ENCODE data around the gene CELF5. TPM values are rescaled to one million over a fixed set of nuclear protein-coding genes. Genes with fewer than 3 reads are reported as not detected.

Gene CELF5
- total and polyA plus RNA-seq, 9 of the 15 experiments (the other 6 are each of a cell fraction or from before 2014, with no cell fraction given) = 0.01 to 0.56 (median 0.22) TPM

DNA sequence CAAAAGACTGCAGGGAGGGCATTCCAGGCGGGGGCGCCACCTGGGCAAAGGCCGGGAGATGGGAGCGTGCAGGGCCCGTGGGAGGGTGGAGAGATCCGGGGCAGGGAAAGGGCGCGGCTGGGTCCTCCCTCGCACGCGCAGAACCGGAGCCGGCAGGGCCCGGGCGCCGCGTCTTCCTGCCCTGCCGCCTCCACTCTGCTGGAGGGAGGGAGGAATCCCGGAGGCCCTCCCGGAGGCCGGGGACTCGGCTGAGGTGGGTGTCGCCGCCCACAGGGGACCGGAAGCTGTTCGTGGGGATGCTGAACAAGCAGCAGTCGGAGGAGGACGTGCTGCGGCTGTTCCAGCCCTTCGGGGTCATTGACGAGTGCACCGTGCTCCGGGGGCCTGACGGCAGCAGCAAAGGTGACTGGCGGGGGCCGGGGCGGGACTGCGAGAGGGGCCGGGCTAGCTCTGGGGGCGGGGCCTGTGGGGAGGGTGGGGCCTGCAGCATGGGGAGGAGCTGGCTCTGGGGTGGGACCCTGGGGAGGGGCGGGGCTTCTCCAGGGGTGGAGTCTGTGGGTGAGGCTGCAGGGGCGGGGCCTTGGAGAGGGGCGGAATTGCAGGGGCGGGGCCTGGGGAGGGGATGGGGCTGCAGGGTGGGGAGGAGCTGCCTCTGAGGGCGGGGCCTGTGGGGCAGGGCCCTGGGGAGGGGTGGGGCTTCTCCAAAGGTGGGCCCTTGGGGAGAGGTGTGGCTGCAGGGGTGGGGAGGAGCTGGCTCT lies 51.3 kb downstream of the CELF5 start (continued):
- TF ChIP-seq CCNT2 (IDR thresholded peaks at IDR 0.05; ENCODE audit: borderline replicate concordance, extremely low read depth, insufficient read length, low read depth, low read length) (peak; percentile 37), PHF20 (IDR thresholded peaks at IDR 0.05; ENCODE audit: partially characterized antibody) (peak; percentile 43), ZNF134 (CRISPR knock-in tag; conservative IDR thresholded peaks at IDR 0.05) (0 out of 2 replicates have a peak, but pooled peaks have one; percentile 48), SUPT5H (IDR thresholded peaks at IDR 0.05) (peak; percentile 66), HSF4 (CRISPR knock-in tag; IDR thresholded peaks at IDR 0.05; ENCODE audit: borderline replicate concordance) (peak; percentile 59; the same call in 1 of the 2 replicates), ESRRA (IDR thresholded peaks at IDR 0.05; ENCODE audit: borderline replicate concordance, low read depth) (peak; percentile 64), FOXA3 (CRISPR knock-in tag; conservative IDR thresholded peaks at IDR 0.05 in 1 of 2, IDR thresholded peaks at IDR 0.05 in 1 of 2) (no peak), CBFA2T3 (IDR thresholded peaks at IDR 0.05) (no peak), MIER1 (IDR thresholded peaks at IDR 0.05; ENCODE audit: low read depth) (0 out of 2 replicates have a peak, but pooled peaks have one; percentile 10), KLF10 (CRISPR knock-in tag; IDR thresholded peaks at IDR 0.05) (no peak), POLR2A (conservative IDR thresholded peaks at IDR 0.05) (peak; percentile 64), RAD21 (CRISPR knock-in tag; conservative IDR thresholded peaks at IDR 0.05 in 1 of 2, IDR thresholded peaks at IDR 0.05 in 1 of 2) (peak in 1 of 2 experiments; percentile 49; a peak in 1 of 4 replicates), POLR2AphosphoS5 (IDR thresholded peaks at IDR 0.05; ENCODE audit: control insufficient read depth, insufficient read depth, low read depth, low read length) (no peak)
- TF ChIP-seq, protein P1, sequence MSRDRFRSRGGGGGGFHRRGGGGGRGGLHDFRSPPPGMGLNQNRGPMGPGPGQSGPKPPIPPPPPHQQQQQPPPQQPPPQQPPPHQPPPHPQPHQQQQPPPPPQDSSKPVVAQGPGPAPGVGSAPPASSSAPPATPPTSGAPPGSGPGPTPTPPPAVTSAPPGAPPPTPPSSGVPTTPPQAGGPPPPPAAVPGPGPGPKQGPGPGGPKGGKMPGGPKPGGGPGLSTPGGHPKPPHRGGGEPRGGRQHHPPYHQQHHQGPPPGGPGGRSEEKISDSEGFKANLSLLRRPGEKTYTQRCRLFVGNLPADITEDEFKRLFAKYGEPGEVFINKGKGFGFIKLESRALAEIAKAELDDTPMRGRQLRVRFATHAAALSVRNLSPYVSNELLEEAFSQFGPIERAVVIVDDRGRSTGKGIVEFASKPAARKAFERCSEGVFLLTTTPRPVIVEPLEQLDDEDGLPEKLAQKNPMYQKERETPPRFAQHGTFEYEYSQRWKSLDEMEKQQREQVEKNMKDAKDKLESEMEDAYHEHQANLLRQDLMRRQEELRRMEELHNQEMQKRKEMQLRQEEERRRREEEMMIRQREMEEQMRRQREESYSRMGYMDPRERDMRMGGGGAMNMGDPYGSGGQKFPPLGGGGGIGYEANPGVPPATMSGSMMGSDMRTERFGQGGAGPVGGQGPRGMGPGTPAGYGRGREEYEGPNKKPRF (IDR thresholded peaks at IDR 0.05; ENCODE audit: low read depth, low read length) = no peak
- TF ChIP-seq, protein P2, sequence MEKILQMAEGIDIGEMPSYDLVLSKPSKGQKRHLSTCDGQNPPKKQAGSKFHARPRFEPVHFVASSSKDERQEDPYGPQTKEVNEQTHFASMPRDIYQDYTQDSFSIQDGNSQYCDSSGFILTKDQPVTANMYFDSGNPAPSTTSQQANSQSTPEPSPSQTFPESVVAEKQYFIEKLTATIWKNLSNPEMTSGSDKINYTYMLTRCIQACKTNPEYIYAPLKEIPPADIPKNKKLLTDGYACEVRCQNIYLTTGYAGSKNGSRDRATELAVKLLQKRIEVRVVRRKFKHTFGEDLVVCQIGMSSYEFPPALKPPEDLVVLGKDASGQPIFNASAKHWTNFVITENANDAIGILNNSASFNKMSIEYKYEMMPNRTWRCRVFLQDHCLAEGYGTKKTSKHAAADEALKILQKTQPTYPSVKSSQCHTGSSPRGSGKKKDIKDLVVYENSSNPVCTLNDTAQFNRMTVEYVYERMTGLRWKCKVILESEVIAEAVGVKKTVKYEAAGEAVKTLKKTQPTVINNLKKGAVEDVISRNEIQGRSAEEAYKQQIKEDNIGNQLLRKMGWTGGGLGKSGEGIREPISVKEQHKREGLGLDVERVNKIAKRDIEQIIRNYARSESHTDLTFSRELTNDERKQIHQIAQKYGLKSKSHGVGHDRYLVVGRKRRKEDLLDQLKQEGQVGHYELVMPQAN (IDR thresholded peaks at IDR 0.05; ENCODE audit: borderline replicate concordance) = 0 out of 2 replicates have a peak, but pooled peaks have one; percentile 46
- TF ChIP-seq, protein P3, sequence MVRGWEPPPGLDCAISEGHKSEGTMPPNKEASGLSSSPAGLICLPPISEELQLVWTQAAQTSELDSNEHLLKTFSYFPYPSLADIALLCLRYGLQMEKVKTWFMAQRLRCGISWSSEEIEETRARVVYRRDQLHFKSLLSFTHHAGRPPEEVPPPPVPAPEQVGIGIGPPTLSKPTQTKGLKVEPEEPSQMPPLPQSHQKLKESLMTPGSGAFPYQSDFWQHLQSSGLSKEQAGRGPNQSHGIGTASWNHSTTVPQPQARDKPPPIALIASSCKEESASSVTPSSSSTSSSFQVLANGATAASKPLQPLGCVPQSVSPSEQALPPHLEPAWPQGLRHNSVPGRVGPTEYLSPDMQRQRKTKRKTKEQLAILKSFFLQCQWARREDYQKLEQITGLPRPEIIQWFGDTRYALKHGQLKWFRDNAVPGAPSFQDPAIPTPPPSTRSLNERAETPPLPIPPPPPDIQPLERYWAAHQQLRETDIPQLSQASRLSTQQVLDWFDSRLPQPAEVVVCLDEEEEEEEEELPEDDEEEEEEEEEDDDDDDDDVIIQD (CRISPR knock-in tag; IDR thresholded peaks at IDR 0.05) = no peak
- TF ChIP-seq, protein P4, sequence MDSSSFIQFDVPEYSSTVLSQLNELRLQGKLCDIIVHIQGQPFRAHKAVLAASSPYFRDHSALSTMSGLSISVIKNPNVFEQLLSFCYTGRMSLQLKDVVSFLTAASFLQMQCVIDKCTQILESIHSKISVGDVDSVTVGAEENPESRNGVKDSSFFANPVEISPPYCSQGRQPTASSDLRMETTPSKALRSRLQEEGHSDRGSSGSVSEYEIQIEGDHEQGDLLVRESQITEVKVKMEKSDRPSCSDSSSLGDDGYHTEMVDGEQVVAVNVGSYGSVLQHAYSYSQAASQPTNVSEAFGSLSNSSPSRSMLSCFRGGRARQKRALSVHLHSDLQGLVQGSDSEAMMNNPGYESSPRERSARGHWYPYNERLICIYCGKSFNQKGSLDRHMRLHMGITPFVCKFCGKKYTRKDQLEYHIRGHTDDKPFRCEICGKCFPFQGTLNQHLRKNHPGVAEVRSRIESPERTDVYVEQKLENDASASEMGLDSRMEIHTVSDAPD (CRISPR knock-in tag; IDR thresholded peaks at IDR 0.05) = 0 out of 2 replicates have a peak, but pooled peaks have one; percentile 21
- TF ChIP-seq, protein P5, sequence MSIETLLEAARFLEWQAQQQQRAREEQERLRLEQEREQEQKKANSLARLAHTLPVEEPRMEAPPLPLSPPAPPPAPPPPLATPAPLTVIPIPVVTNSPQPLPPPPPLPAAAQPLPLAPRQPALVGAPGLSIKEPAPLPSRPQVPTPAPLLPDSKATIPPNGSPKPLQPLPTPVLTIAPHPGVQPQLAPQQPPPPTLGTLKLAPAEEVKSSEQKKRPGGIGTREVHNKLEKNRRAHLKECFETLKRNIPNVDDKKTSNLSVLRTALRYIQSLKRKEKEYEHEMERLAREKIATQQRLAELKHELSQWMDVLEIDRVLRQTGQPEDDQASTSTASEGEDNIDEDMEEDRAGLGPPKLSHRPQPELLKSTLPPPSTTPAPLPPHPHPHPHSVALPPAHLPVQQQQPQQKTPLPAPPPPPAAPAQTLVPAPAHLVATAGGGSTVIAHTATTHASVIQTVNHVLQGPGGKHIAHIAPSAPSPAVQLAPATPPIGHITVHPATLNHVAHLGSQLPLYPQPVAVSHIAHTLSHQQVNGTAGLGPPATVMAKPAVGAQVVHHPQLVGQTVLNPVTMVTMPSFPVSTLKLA (conservative IDR thresholded peaks at IDR 0.05) = peak; percentile 64 to 72

Data from K562 (cell line).